Activated gamma-delta T cell treated with Interleukin-2 at 50 U/mL for 16 hours (primary cell): ENCODE data around the gene CAMKV.
"Not testable (repeated sequence)": the region's sequence is repeated elsewhere in the genome, so short reads cannot be mapped to it uniquely, and the experiment has no call there.

Experiments used
- DNase-seq: peaks from one replicate; pipeline ENCODE4 v3.0.0-alpha.2; 2020

Gene CAMKV

GRCh38 chr3:49869525-49870126 lies at the start of gene CAMKV:
TSS of gene CAMKV (minus strand) at chr3:49869906. CDS start at chr3:49862388, 7,518 bp downstream.
- DNase-seq = no peak

GRCh38 chr3:49917806-49918590 lies 48.3 kb upstream of the CAMKV start:
- DNase-seq = not testable (repeated sequence)

GRCh38 chr3:49916686-49917085 lies 47.0 kb upstream of the CAMKV start:
- DNase-seq = no peak

- DNase-seq = no peak
Measured at GRCh38 chr3:49914906-49915305, 45.2 kb upstream of the CAMKV start.

- DNase-seq = no peak
Measured at GRCh38 chr3:49912881-49913281, 43.2 kb upstream of the CAMKV start.

GRCh38 chr3:49911611-49912010 lies 41.9 kb upstream of the CAMKV start:
- DNase-seq = no peak

GRCh38 chr3:49911124-49911420 lies 41.4 kb upstream of the CAMKV start:
- no peak for DNase-seq

- DNase-seq = no peak
Measured at GRCh38 chr3:49910409-49911123, 40.9 kb upstream of the CAMKV start.

- DNase-seq = no peak
Measured at GRCh38 chr3:49908373-49909199, 38.9 kb upstream of the CAMKV start.

GRCh38 chr3:49906073-49906743 lies 36.5 kb upstream of the CAMKV start:
- DNase-seq = peak; percentile 39

GRCh38 chr3:49904448-49904847 lies 34.7 kb upstream of the CAMKV start:
- not testable (repeated sequence) for DNase-seq

GRCh38 chr3:49903451-49904424 lies 34.0 kb upstream of the CAMKV start, which contains the start of gene MST1R:
TSS of gene MST1R (minus strand) at chr3:49903873. CDS start at chr3:49903609, 264 bp downstream.
- peak; percentile 83 for DNase-seq

GRCh38 chr3:49902511-49903345 lies 33.0 kb upstream of the CAMKV start:
- DNase-seq = no peak

GRCh38 chr3:49901366-49902339 lies 31.9 kb upstream of the CAMKV start:
- DNase-seq = no peak

- no peak for DNase-seq
Measured at GRCh38 chr3:49900491-49901153, 30.9 kb upstream of the CAMKV start.

- DNase-seq = no peak
Measured at GRCh38 chr3:49899815-49900214, 30.1 kb upstream of the CAMKV start.

GRCh38 chr3:49898991-49899390 lies 29.3 kb upstream of the CAMKV start:
- DNase-seq = no peak

- no peak for DNase-seq
Measured at GRCh38 chr3:49896345-49896744, 26.6 kb upstream of the CAMKV start.
